Erythroblast (primary cell): ENCODE results near the gene SCAP.

ENCODE experiments used
- GATA1 ChIP-seq: IDR thresholded peaks from 2 replicates; pipeline ENCODE4 v1.6.1; 2011; ENCODE audit warnings: low read depth, mild to moderate bottlenecking, control low read depth, low read length, moderate library complexity
- POLR2A ChIP-seq: IDR thresholded peaks from 2 replicates; pipeline ENCODE4 v1.6.1; 2011; ENCODE audit warnings: mild to moderate bottlenecking, low read length

- TF ChIP-seq POLR2A (no peak), GATA1 (no peak)
Observed at GRCh38 chr3:47407237-47407636, 68.5 kb downstream of the SCAP start.
